ENCODE measurements around the gene NT5DC3.

NT5DC3 gene

GRCh38 chr12:103840462-103840875, 565 bp downstream of the NT5DC3 start:
- TF ChIP-seq ARNTL (CRISPR knock-in tag; IDR thresholded peaks at IDR 0.05; ENCODE audit: borderline replicate concordance, low read depth) (no peak), RARB (CRISPR knock-in tag; IDR thresholded peaks at IDR 0.05) (no peak), ISL1 (CRISPR knock-in tag; IDR thresholded peaks at IDR 0.05) (no peak), CREB5 (CRISPR knock-in tag; IDR thresholded peaks at IDR 0.05; ENCODE audit: low read depth) (no peak), PPARA (CRISPR knock-in tag; IDR thresholded peaks at IDR 0.05; ENCODE audit: borderline replicate concordance) (no peak), ESRRG (CRISPR knock-in tag; IDR thresholded peaks at IDR 0.05) (no peak), CSRNP3 (CRISPR knock-in tag; IDR thresholded peaks at IDR 0.05) (no peak), BACH2 (CRISPR knock-in tag; IDR thresholded peaks at IDR 0.05; ENCODE audit: borderline replicate concordance) (no peak), GLIS3 (CRISPR knock-in tag; IDR thresholded peaks at IDR 0.05) (no peak), TOX (CRISPR knock-in tag; IDR thresholded peaks at IDR 0.05; ENCODE audit: borderline replicate concordance) (no peak)
- ATAC-seq: peak; percentile 31

- ATAC-seq: no peak
- TF ChIP-seq CREB5 (CRISPR knock-in tag; IDR thresholded peaks at IDR 0.05; ENCODE audit: low read depth): no peak
- no peak for TF ChIP-seq ARNTL (CRISPR knock-in tag; IDR thresholded peaks at IDR 0.05; ENCODE audit: borderline replicate concordance, low read depth)
- no peak for TF ChIP-seq POU6F1 (CRISPR knock-in tag; IDR thresholded peaks at IDR 0.05; ENCODE audit: borderline replicate concordance, low read depth)
- no peak for TF ChIP-seq ZNF70 (CRISPR knock-in tag; IDR thresholded peaks at IDR 0.05)
- TF ChIP-seq ZFP3 (CRISPR knock-in tag; IDR thresholded peaks at IDR 0.05): no peak
- TF ChIP-seq BACH2 (CRISPR knock-in tag; IDR thresholded peaks at IDR 0.05; ENCODE audit: borderline replicate concordance): no peak
- TF ChIP-seq TCF4 (CRISPR knock-in tag; IDR thresholded peaks at IDR 0.05; ENCODE audit: borderline replicate concordance): no peak
- no peak for TF ChIP-seq OSR1 (CRISPR knock-in tag; IDR thresholded peaks at IDR 0.05)
- TF ChIP-seq GLIS3 (CRISPR knock-in tag; IDR thresholded peaks at IDR 0.05): no peak
These were observed 1.2 kb downstream of the NT5DC3 start for GRCh38 chr12:103839609-103840461.

- TF ChIP-seq BACH2 (CRISPR knock-in tag; IDR thresholded peaks at IDR 0.05; ENCODE audit: borderline replicate concordance) (no peak), ZNF8 (CRISPR knock-in tag; IDR thresholded peaks at IDR 0.05) (no peak), ISL1 (CRISPR knock-in tag; IDR thresholded peaks at IDR 0.05) (no peak), CREB5 (CRISPR knock-in tag; IDR thresholded peaks at IDR 0.05; ENCODE audit: low read depth) (no peak), ARNTL (CRISPR knock-in tag; IDR thresholded peaks at IDR 0.05; ENCODE audit: borderline replicate concordance, low read depth) (no peak)
- ATAC-seq: no peak
These were observed 1.9 kb downstream of the NT5DC3 start for GRCh38 chr12:103839103-103839502.

GRCh38 chr12:103838254-103838914, 2.6 kb downstream of the NT5DC3 start:
- ATAC-seq: no peak
- no peak for TF ChIP-seq ISL1 (CRISPR knock-in tag; IDR thresholded peaks at IDR 0.05)
- TF ChIP-seq PPARA (CRISPR knock-in tag; IDR thresholded peaks at IDR 0.05; ENCODE audit: borderline replicate concordance): no peak
- TF ChIP-seq ZNF8 (CRISPR knock-in tag; IDR thresholded peaks at IDR 0.05): no peak
- TF ChIP-seq TSHZ2 (CRISPR knock-in tag; IDR thresholded peaks at IDR 0.05): no peak
- no peak for TF ChIP-seq ZFP3 (CRISPR knock-in tag; IDR thresholded peaks at IDR 0.05)
- TF ChIP-seq OSR1 (CRISPR knock-in tag; IDR thresholded peaks at IDR 0.05): no peak
- TF ChIP-seq CSRNP3 (CRISPR knock-in tag; IDR thresholded peaks at IDR 0.05): no peak
- no peak for TF ChIP-seq GLIS3 (CRISPR knock-in tag; IDR thresholded peaks at IDR 0.05)
- TF ChIP-seq ZNF70 (CRISPR knock-in tag; IDR thresholded peaks at IDR 0.05): no peak
- no peak for TF ChIP-seq ZNF565 (CRISPR knock-in tag; conservative IDR thresholded peaks at IDR 0.05; ENCODE audit: low read depth)
- TF ChIP-seq SNAI2 (CRISPR knock-in tag; IDR thresholded peaks at IDR 0.05): no peak
- no peak for TF ChIP-seq BACH2 (CRISPR knock-in tag; IDR thresholded peaks at IDR 0.05; ENCODE audit: borderline replicate concordance)
- no peak for TF ChIP-seq TCF4 (CRISPR knock-in tag; IDR thresholded peaks at IDR 0.05; ENCODE audit: borderline replicate concordance)

Measured in SK-N-SH treated with all-trans-retinoic acid at 6 μM for 48 hours (cell line).